GM12865 (cell line): Measurements from ENCODE around the gene MBD6.
A peak's percentile ranks its signal among the peaks of the same experiment; 100 is the strongest.
"Not testable (repeated sequence)": the region's sequence is repeated elsewhere in the genome, so short reads cannot be mapped to it uniquely, and the experiment has no call there.

Source experiments
- DNase-seq: peaks from one replicate; pipeline ENCODE4 v3.0.0; 2010; ENCODE audit warnings: low read depth
- H3K4me3 ChIP-seq: 2 replicates; pipeline ENCODE4 v1.5.1; 2011; ENCODE audit warnings: mild to moderate bottlenecking, low read depth, low read length, control low read depth
- CTCF ChIP-seq: IDR thresholded peaks from 2 replicates; pipeline ENCODE4 v1.5.1; 2011; ENCODE audit warnings: low read length, control low read depth, low read depth, inconsistent platforms; ENCODE audit not compliant: insufficient read depth; ENCODE audit errors: missing control alignments

The MBD6 gene

DNA sequence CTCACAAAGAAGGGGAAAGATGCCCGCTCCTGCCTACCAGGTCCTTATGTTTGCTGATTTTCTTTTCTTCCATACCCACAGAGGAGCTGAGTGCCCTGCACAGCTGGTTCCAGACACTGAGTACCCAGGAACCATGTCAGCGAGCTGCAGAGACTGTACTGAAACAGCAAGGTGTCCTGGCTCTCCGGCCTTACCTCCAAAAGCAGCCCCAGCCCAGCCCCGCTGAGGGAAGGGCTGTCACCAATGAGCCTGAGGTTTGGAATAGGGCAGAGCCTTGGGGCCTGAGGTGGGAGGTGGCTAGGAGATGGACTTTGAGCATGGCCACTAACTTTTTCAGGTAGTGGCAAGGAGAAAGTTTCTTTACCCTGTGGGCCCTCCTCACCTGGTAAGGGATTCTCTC, 32.5 kb upstream of the MBD6 start:
- no peak for TF ChIP-seq CTCF
- H3K4me3 ChIP-seq: no peak overlapping the region
- DNase-seq: no peak

GRCh38 chr12:57491393-57492280, 31.0 kb upstream of the MBD6 start:
- DNase-seq: peak; percentile 31
- no peak overlapping the region for H3K4me3 ChIP-seq
- peak; percentile 13 for TF ChIP-seq CTCF

DNA sequence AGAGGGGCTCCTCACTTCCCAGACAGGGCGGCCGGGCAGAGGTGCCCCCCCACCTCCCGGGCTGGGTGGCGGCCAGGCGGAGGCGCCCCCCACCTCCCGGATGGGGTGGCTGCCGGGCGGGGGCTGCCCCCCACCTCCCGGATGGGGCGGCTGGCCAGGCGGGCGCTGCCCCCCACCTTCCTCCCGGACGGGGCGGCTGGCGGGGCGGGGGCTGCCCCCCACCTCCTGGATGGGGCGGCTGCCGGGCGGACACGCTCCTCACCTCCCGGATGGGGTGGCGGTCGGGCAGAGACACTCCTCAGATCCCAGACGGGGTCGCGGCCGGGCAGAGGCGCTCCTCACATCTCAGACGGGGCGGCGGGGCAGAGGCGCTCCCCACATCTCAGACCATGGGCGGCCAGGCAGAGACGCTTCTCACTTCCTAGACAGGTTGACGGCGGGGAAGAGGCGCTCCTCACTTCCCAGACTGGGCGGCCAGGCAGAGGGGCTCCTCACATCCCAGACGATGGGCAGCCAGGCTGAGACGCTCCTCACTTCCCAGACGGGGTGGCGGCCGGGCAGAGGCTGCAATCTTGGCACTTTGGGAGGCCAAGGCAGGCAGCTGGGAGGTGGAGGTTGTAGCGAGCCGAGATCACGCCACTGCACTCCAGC, 27.4 kb upstream of the MBD6 start:
- H3K4me3 ChIP-seq, DNase-seq: not testable (repeated sequence)

DNA sequence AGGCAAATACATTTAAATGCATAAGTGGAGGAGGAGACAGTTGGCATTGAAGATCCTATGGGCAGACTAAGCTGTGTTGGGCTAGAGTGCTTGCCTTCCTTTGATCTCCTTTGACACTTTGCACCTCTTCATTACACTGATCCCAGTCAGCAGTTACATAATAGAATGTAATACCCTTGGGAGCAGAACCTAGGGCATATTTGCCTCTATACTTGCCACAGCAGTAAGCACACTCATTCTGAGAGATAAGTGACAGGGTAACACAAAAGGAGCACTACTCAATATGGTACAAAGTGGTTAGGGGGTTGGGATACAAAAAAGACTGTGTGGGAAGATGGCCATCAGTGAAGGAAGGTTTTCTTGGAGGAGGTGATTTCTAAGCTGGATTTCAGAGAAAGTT, 25.8 kb upstream of the MBD6 start:
- DNase-seq: no peak

GRCh38 chr12:57497223-57498131, 25.1 kb upstream of the MBD6 start:
- no peak for DNase-seq
- no peak for TF ChIP-seq CTCF
- no peak overlapping the region for H3K4me3 ChIP-seq

More for the DNA sequence above, 25.8 kb upstream of the MBD6 start:
- TF ChIP-seq CTCF: no peak
- no peak overlapping the region for H3K4me3 ChIP-seq

DNA sequence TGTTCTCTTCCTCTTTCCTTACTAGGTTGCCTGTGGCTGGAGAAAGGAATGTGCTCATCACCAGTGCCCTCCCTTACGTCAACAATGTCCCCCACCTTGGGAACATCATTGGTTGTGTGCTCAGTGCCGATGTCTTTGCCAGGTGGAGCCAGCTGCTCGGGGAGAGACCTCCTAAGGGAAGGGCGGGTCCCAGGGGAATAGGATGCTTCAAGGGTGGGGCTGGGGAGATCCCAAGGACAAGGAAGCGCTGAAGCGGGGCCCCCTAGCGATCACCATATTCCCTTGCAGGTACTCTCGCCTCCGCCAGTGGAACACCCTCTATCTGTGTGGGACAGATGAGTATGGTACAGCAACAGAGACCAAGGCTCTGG, 24.5 kb upstream of the MBD6 start:
- H3K4me3 ChIP-seq: no peak overlapping the region
- no peak for DNase-seq
- no peak for TF ChIP-seq CTCF

DNA sequence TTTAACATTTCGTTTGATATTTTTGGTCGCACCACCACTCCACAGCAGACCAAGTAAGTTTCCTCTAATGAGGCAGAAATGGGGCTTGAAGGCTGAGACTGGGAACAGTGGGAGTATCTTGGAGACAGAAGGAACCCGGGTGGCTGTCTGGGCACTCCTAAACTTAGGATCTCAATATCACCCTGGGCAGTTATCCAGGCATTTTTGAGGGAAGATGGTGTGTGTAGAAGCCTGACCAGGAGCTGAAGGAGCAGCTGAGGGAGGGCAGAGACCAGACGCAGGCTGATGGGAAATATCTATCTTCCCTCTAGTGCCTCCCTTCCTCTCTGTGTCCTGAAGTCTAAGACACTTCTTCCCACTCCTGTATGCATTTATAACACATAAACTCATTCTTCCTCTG, 24.1 kb upstream of the MBD6 start:
- DNase-seq: no peak
- no peak for TF ChIP-seq CTCF

More for the DNA sequence above, 24.1 kb upstream of the MBD6 start:
- H3K4me3 ChIP-seq: no peak overlapping the region
